H9 (cell line): ENCODE data around the gene MGAT5. TPM values are rescaled to one million over a fixed set of nuclear protein-coding genes. Genes with fewer than 3 reads are reported as not detected.

ENCODE experiments used
- DNase-seq: peaks from one replicate; pipeline ENCODE4 v3.0.0-alpha.2; 2017
- H2AFZ ChIP-seq: one replicate; pipeline ENCODE4 v1.6.1; 2013; ENCODE audit warnings: mild to moderate bottlenecking, low read length, control low read depth, moderate library complexity
- H2AK5ac ChIP-seq: 2 replicates; pipeline ENCODE4 v1.6.1; 2013; ENCODE audit warnings: low read length, control low read depth, mixed read lengths; ENCODE audit not compliant: insufficient read length
- H2BK120ac ChIP-seq: one replicate; pipeline ENCODE4 v1.6.1; 2013; ENCODE audit warnings: low read depth, mild to moderate bottlenecking, low read length, control low read depth, inconsistent platforms; ENCODE audit not compliant: poor library complexity, severe bottlenecking
- H2BK12ac ChIP-seq: 2 replicates; pipeline ENCODE4 v1.6.1; 2013; ENCODE audit warnings: low read length, control low read depth, mixed read lengths, low read depth; ENCODE audit not compliant: insufficient read length
- H2BK15ac ChIP-seq: 2 replicates; pipeline ENCODE4 v1.6.1; 2013; ENCODE audit warnings: low read depth, low read length, control low read depth
- H2BK20ac ChIP-seq: one replicate; pipeline ENCODE4 v1.6.1; 2013; ENCODE audit warnings: low read depth, mild to moderate bottlenecking, low read length, control low read depth, inconsistent platforms; ENCODE audit not compliant: poor library complexity, severe bottlenecking
- H2BK5ac ChIP-seq: 2 replicates; pipeline ENCODE4 v1.6.1; 2013; ENCODE audit warnings: low read length, control low read depth, mixed read lengths; ENCODE audit not compliant: insufficient read length
- H3K14ac ChIP-seq: 2 replicates; pipeline ENCODE4 v1.6.1; 2013; ENCODE audit warnings: low read length, control low read depth; ENCODE audit not compliant: insufficient read depth
- H3K18ac ChIP-seq: 2 replicates; pipeline ENCODE4 v1.6.1; 2013; ENCODE audit warnings: low read depth, mild to moderate bottlenecking, mixed read lengths, low read length, control low read depth; ENCODE audit not compliant: insufficient read length
- H3K23ac ChIP-seq: 2 replicates; pipeline ENCODE4 v1.6.1; 2013; ENCODE audit warnings: low read length, control low read depth, mixed read lengths, low read depth; ENCODE audit not compliant: insufficient read length
- H3K23me2 ChIP-seq: 2 replicates; pipeline ENCODE4 v1.6.1; 2013; ENCODE audit warnings: low read depth, mild to moderate bottlenecking, mixed read lengths, low read length, control low read depth; ENCODE audit not compliant: insufficient read length, poor library complexity, severe bottlenecking
- H3K27ac ChIP-seq: 2 replicates; pipeline ENCODE4 v1.5.1; 2013; ENCODE audit warnings: low read length, control low read depth, mixed read lengths, low read depth; ENCODE audit not compliant: insufficient read length
- H3K27me3 ChIP-seq: 2 replicates; pipeline ENCODE4 v1.6.1; 2013; ENCODE audit warnings: low read length, control low read depth, inconsistent platforms; ENCODE audit not compliant: insufficient read depth
- H3K4ac ChIP-seq: 2 replicates; pipeline ENCODE4 v1.6.1; 2013; ENCODE audit warnings: low read depth, mild to moderate bottlenecking, control low read depth, inconsistent platforms, low read length, moderate library complexity
- H3K4me1 ChIP-seq: 2 replicates; pipeline ENCODE4 v1.6.1; 2013; ENCODE audit warnings: low read length, control low read depth, inconsistent platforms; ENCODE audit not compliant: insufficient read depth
- H3K4me2 ChIP-seq: 2 replicates; pipeline ENCODE4 v1.6.1; 2013; ENCODE audit warnings: low read length, control low read depth, mixed read lengths; ENCODE audit not compliant: insufficient read length, insufficient read depth
- H3K56ac ChIP-seq: 2 replicates; pipeline ENCODE4 v1.6.1; 2013; ENCODE audit warnings: low read depth, mild to moderate bottlenecking, mixed read lengths, low read length, control low read depth; ENCODE audit not compliant: insufficient read length
- H3K79me1 ChIP-seq: 2 replicates; pipeline ENCODE4 v1.6.1; 2013; ENCODE audit warnings: low read depth, mild to moderate bottlenecking, moderate library complexity, low read length, control low read depth, inconsistent platforms; ENCODE audit not compliant: insufficient read depth, poor library complexity, severe bottlenecking
- H3K79me2 ChIP-seq: 2 replicates; pipeline ENCODE4 v1.6.1; 2013; ENCODE audit warnings: low read length, control low read depth, inconsistent platforms; ENCODE audit not compliant: insufficient read depth
- H3K9ac ChIP-seq: 2 replicates; pipeline ENCODE4 v1.6.1; 2013; ENCODE audit warnings: low read length, control low read depth, mixed read lengths; ENCODE audit not compliant: insufficient read length; ENCODE audit errors: extremely low read depth
- H3K9me3 ChIP-seq: one replicate; pipeline ENCODE4 v1.6.1; 2013; ENCODE audit warnings: low read depth, low read length, inconsistent platforms; ENCODE audit not compliant: control insufficient read depth
- H3T11ph ChIP-seq: one replicate; pipeline ENCODE4 v1.6.1; 2013; ENCODE audit warnings: mild to moderate bottlenecking, low read length, control low read depth, inconsistent platforms
- H4K20me1 ChIP-seq: one replicate; pipeline ENCODE4 v1.6.1; 2013; ENCODE audit not compliant: control insufficient read depth, insufficient read length, insufficient read depth
- H4K5ac ChIP-seq: 2 replicates; pipeline ENCODE4 v1.6.1; 2013; ENCODE audit warnings: low read depth, mild to moderate bottlenecking, mixed read lengths, low read length, control low read depth; ENCODE audit not compliant: insufficient read length
- H4K8ac ChIP-seq: replicated peaks from 2 replicates; pipeline ENCODE4 v1.6.1; 2013; ENCODE audit warnings: low read length, control low read depth, mixed read lengths, low read depth; ENCODE audit not compliant: insufficient read length
- H4K91ac ChIP-seq: 2 replicates; pipeline ENCODE4 v1.6.1; 2013; ENCODE audit warnings: low read depth, mild to moderate bottlenecking, moderate library complexity, mixed read lengths, low read length, control low read depth; ENCODE audit not compliant: insufficient read length
- H3K27ac Mint-ChIP-seq, 3 experiments: 2 replicates in 2 of 3; 3 replicates in 1 of 3; pipeline ENCODE4 v1.8.0; 2020 to 2021; ENCODE audit warnings: mixed read lengths in 3 of 3, mild to moderate bottlenecking in 1 of 3, moderate library complexity in 1 of 3
- H3K27me3 Mint-ChIP-seq: 2 replicates; pipeline ENCODE4 v1.8.0; 2021; ENCODE audit warnings: low read depth, mild to moderate bottlenecking, moderate library complexity, mixed read lengths
- H3K36me3 Mint-ChIP-seq, 3 experiments: 2 replicates in 2 of 3; 3 replicates in 1 of 3; pipeline ENCODE4 v1.8.0; 2020 to 2021; ENCODE audit warnings: low read depth in 3 of 3, mixed read lengths in 3 of 3; ENCODE audit not compliant: insufficient read depth in 1 of 3
- H3K4me1 Mint-ChIP-seq, 2 experiments: 2 replicates each; pipeline ENCODE4 v1.8.0; 2020; ENCODE audit warnings: mixed read lengths in 2 of 2
- H3K4me3 Mint-ChIP-seq, 2 experiments: 2 replicates in 1 of 2; 3 replicates in 1 of 2; pipeline ENCODE4 v1.8.0; 2020 to 2021; ENCODE audit warnings: mild to moderate bottlenecking in 2 of 2, mixed read lengths in 2 of 2, moderate library complexity in 1 of 2
- H3K9me3 Mint-ChIP-seq, 2 experiments: 2 replicates in 1 of 2; 3 replicates in 1 of 2; pipeline ENCODE4 v1.8.0; 2020; ENCODE audit warnings: mild to moderate bottlenecking in 2 of 2, mixed read lengths in 2 of 2, moderate library complexity in 1 of 2
- CTCF ChIP-seq: fragments of 200-600 bp; sonication (generic); conservative IDR thresholded peaks from 3 replicates; pipeline ENCODE4 v1.8.0; 2021; ENCODE audit warnings: antibody characterized with exemption, mild to moderate bottlenecking
- WGBS: extraction: QIAGEN DNeasy Blood & Tissue Kit; methylation state at CpG from one replicate; pipeline ENCODE4 v1.1.7; 2013; ENCODE audit warnings: missing lambda C conversion rate, low lambda C conversion rate, mixed read lengths; ENCODE audit not compliant: insufficient read length; ENCODE audit errors: extremely low coverage; 5-methylcytosine and 5-hydroxymethylcytosine counted together
- total RNA-seq: library from RNA; stranded (reverse); gene quantifications from 2 replicates; pipeline ENCODE4 v1.2.1, GENCODE V29; 2021

Gene MGAT5
- total RNA-seq, 1 experiment from 2014 or later, result 25.7 TPM

GRCh38 chr2:134460583-134460998 is 206.7 kb downstream of the MGAT5 start:
- WGBS, result no CpG with 5 or more reads among the region's 8 CpGs
- H2BK120ac ChIP-seq, result no peak overlapping the region
- no peak overlapping the region for H3K4me3 Mint-ChIP-seq
- H3K56ac ChIP-seq, result no peak overlapping the region
- no peak overlapping the region; a peak in 1 of 7 replicates for H3K27ac Mint-ChIP-seq
- no peak overlapping the region for H2BK15ac ChIP-seq
- no peaks in the 10 kb centered on the region for H3K79me2 ChIP-seq
- peaks cover 4% of the 10 kb centered on the region for H3K27me3 Mint-ChIP-seq
- H3K9me3 Mint-ChIP-seq, result no peaks in the 10 kb centered on the region
- H3K9ac ChIP-seq, result no peak overlapping the region
- no peak overlapping the region; the same call in 1 of the 2 replicates for H3K14ac ChIP-seq
- DNase-seq, result peak; percentile 91
- no peak overlapping the region for H3K4ac ChIP-seq
- H3K4me2 ChIP-seq, result no peak overlapping the region
- H4K5ac ChIP-seq, result no peak overlapping the region
- H2BK12ac ChIP-seq, result no peak overlapping the region
- no peak overlapping the region for H3K18ac ChIP-seq
- H3K27ac ChIP-seq, result no peak overlapping the region
- no peaks in the 10 kb centered on the region for H3K27me3 ChIP-seq
- no peak overlapping the region for H4K91ac ChIP-seq
- no peak overlapping the region for H3K23ac ChIP-seq
- no peak overlapping the region for H2AK5ac ChIP-seq
- H4K20me1 ChIP-seq, result no peaks in the 10 kb centered on the region
- H2BK5ac ChIP-seq, result no peak overlapping the region
- no peaks in the 10 kb centered on the region for H3K9me3 ChIP-seq
- H3K4me1 ChIP-seq, result no peaks in the 10 kb centered on the region
- peaks cover 2 to 6% of the 10 kb centered on the region in 2 experiments; a peak in 3 of 4 replicates for H3K4me1 Mint-ChIP-seq
- H3K36me3 Mint-ChIP-seq, result no peaks in the 10 kb centered on the region
- no peak overlapping the region for H3T11ph ChIP-seq
- peak; percentile 85 for TF ChIP-seq CTCF
- no peak overlapping the region for H4K8ac ChIP-seq
- H3K23me2 ChIP-seq, result no peaks in the 10 kb centered on the region
- no peak overlapping the region for H2AFZ ChIP-seq
- no peaks in the 10 kb centered on the region for H3K79me1 ChIP-seq
- H2BK20ac ChIP-seq, result no peak overlapping the region
